Activated gamma-delta T cell treated with anti-CD3 and anti-CD28 coated beads, Interleukin-2, amount 50 U/mL, for 16 hours (primary cell): Measurements from ENCODE around the gene MAP2K2.

Source experiments
- DNase-seq: peaks from one replicate; pipeline ENCODE4 v3.0.0-alpha.2; 2020; ENCODE audit warnings: low read depth

Gene MAP2K2

GRCh38 chr19:4059891-4060620, 63.9 kb downstream of the MAP2K2 start:
- peak; percentile 67 for DNase-seq

GRCh38 chr19:4059453-4059871, 64.5 kb downstream of the MAP2K2 start:
- DNase-seq, result no peak

GRCh38 chr19:4058693-4059452, 65.0 kb downstream of the MAP2K2 start:
- no peak for DNase-seq

- DNase-seq, result peak; percentile 69
Measured at GRCh38 chr19:4057931-4058692, 65.8 kb downstream of the MAP2K2 start.

- DNase-seq, result no peak
Measured at GRCh38 chr19:4055209-4055552, 68.7 kb downstream of the MAP2K2 start.

- DNase-seq, result no peak
Measured at GRCh38 chr19:4054441-4055208, 69.3 kb downstream of the MAP2K2 start.

- no peak for DNase-seq
Measured at GRCh38 chr19:4053423-4054324, 70.2 kb downstream of the MAP2K2 start.

GRCh38 chr19:4052993-4053422, 70.9 kb downstream of the MAP2K2 start:
- DNase-seq, result no peak

GRCh38 chr19:4052114-4052992, 71.6 kb downstream of the MAP2K2 start:
- no peak for DNase-seq

GRCh38 chr19:4051175-4052101, 72.5 kb downstream of the MAP2K2 start:
- DNase-seq, result no peak

GRCh38 chr19:4049432-4049831, 74.5 kb downstream of the MAP2K2 start:
- DNase-seq, result no peak

- no peak for DNase-seq
Measured at GRCh38 chr19:4046946-4047683, 76.8 kb downstream of the MAP2K2 start.

GRCh38 chr19:4046362-4046691, 77.6 kb downstream of the MAP2K2 start:
- DNase-seq, result no peak

- no peak for DNase-seq
Measured at GRCh38 chr19:4045597-4046361, 78.1 kb downstream of the MAP2K2 start.

- DNase-seq, result no peak
Measured at GRCh38 chr19:4044990-4045465, 78.9 kb downstream of the MAP2K2 start.

GRCh38 chr19:4043966-4044715, 79.8 kb downstream of the MAP2K2 start:
- DNase-seq, result no peak

GRCh38 chr19:4043401-4043800, 80.5 kb downstream of the MAP2K2 start:
- no peak for DNase-seq
